DND-41 (cell line): ENCODE results near the gene RAMP1.

ENCODE experiments used
- ATAC-seq: fragments of 200-7000 bp; cut with Tn5 transposase; 3 replicates; pipeline ENCODE4 v1.9.1; 2021; ENCODE audit warnings: low read depth; ENCODE audit not compliant: insufficient read depth
- DNase-seq: peaks from one replicate; pipeline ENCODE4 v3.0.0-alpha.2; 2020
- H2AFZ ChIP-seq: 2 replicates; pipeline ENCODE4 v1.6.0; 2012; ENCODE audit warnings: low read depth, low read length
- H3K27ac ChIP-seq: 2 replicates; pipeline ENCODE4 v1.5.1; 2012; ENCODE audit warnings: low read length, inconsistent platforms
- H3K27me3 ChIP-seq: fragments of 200-600 bp; sonication (generic); 2 replicates; pipeline ENCODE4 v1.6.0; 2012; ENCODE audit warnings: low read length, mild to moderate bottlenecking, inconsistent platforms; ENCODE audit not compliant: insufficient read depth, poor library complexity
- H3K36me3 ChIP-seq: 2 replicates; pipeline ENCODE4 v1.5.1; 2012; ENCODE audit warnings: low read length, inconsistent platforms; ENCODE audit not compliant: insufficient read depth
- H3K4me1 ChIP-seq: 2 replicates; pipeline ENCODE4 v1.5.1; 2012; ENCODE audit warnings: mild to moderate bottlenecking, low read length; ENCODE audit not compliant: insufficient read depth
- H3K4me2 ChIP-seq: 2 replicates; pipeline ENCODE4 v1.6.0; 2012; ENCODE audit warnings: mild to moderate bottlenecking, moderate library complexity, low read length, inconsistent platforms; ENCODE audit not compliant: insufficient read depth
- H3K4me3 ChIP-seq, 2 experiments: fragments of 200-600 bp in 1 of 2; shearing (Covaris generic) in 1 of 2; 2 replicates each; pipeline ENCODE4 v1.5.1; 2012 to 2016; ENCODE audit warnings: inconsistent platforms in 2 of 2, low read length in 2 of 2, mild to moderate bottlenecking in 2 of 2, low read depth in 1 of 2, moderate library complexity in 1 of 2
- H3K79me2 ChIP-seq: 2 replicates; pipeline ENCODE4 v1.6.0; 2012; ENCODE audit warnings: low read length, inconsistent platforms; ENCODE audit not compliant: insufficient read depth
- H3K9ac ChIP-seq: 2 replicates; pipeline ENCODE4 v1.6.0; 2012; ENCODE audit warnings: low read depth, mild to moderate bottlenecking, inconsistent platforms, low read length, moderate library complexity
- H3K9me3 ChIP-seq: 2 replicates; pipeline ENCODE4 v1.5.1; 2012; ENCODE audit warnings: low read length, moderate library complexity, mild to moderate bottlenecking, inconsistent platforms; ENCODE audit not compliant: insufficient read depth, severe bottlenecking
- H4K20me1 ChIP-seq: 2 replicates; pipeline ENCODE4 v1.6.0; 2012; ENCODE audit warnings: low read length; ENCODE audit not compliant: insufficient read depth
- CTCF ChIP-seq: IDR thresholded peaks from 2 replicates; pipeline ENCODE4 v1.5.1; 2012; ENCODE audit warnings: borderline replicate concordance, low read length, moderate library complexity, mild to moderate bottlenecking; ENCODE audit not compliant: poor library complexity, severe bottlenecking; ENCODE audit errors: extremely low read depth
- EZH2 ChIP-seq: IDR thresholded peaks from 3 replicates; pipeline ENCODE4 v1.6.1; 2012; ENCODE audit warnings: borderline replicate concordance, low read depth, mild to moderate bottlenecking, moderate library complexity, low read length, inconsistent platforms; ENCODE audit not compliant: severe bottlenecking

The RAMP1 gene

GRCh38 chr2:237907144-237907543, 47.7 kb downstream of the RAMP1 start:
- Histone ChIP-seq H3K4me2 (no peak overlapping the region), H2AFZ (no peak overlapping the region), H3K9ac (no peak overlapping the region), H4K20me1 (no peaks in the 10 kb centered on the region), H3K36me3 (no peaks in the 10 kb centered on the region), H3K4me3 (no peak overlapping the region), H3K27ac (no peak overlapping the region), H3K79me2 (no peaks in the 10 kb centered on the region), H3K27me3 (no peaks in the 10 kb centered on the region), H3K9me3 (peaks cover 3% of the 10 kb centered on the region), H3K4me1 (peaks cover 12% of the 10 kb centered on the region; the same call in 1 of the 2 replicates)
- ATAC-seq (no peak), DNase-seq (no peak)
- TF ChIP-seq CTCF (no peak), EZH2 (no peak)

GRCh38 chr2:237909075-237909695, 49.8 kb downstream of the RAMP1 start:
- peaks cover 12% of the 10 kb centered on the region; the same call in 1 of the 2 replicates for H3K4me1 ChIP-seq
- H3K9me3 ChIP-seq: peaks cover 3% of the 10 kb centered on the region
- no peak overlapping the region for H3K4me2 ChIP-seq
- TF ChIP-seq EZH2: no peak
- TF ChIP-seq CTCF: no peak
- no peak for DNase-seq
- no peak overlapping the region for H3K9ac ChIP-seq
- H3K27ac ChIP-seq: no peak overlapping the region
- H3K36me3 ChIP-seq: no peaks in the 10 kb centered on the region
- no peak for ATAC-seq
- H3K27me3 ChIP-seq: no peaks in the 10 kb centered on the region
- H2AFZ ChIP-seq: no peak overlapping the region
- H3K79me2 ChIP-seq: no peaks in the 10 kb centered on the region
- H3K4me3 ChIP-seq: no peak overlapping the region
- no peaks in the 10 kb centered on the region for H4K20me1 ChIP-seq

GRCh38 chr2:237909801-237910475, 50.5 kb downstream of the RAMP1 start:
- Histone ChIP-seq H3K27ac (no peak overlapping the region), H3K36me3 (no peaks in the 10 kb centered on the region), H2AFZ (no peak overlapping the region), H3K4me3 (no peak overlapping the region), H3K4me2 (no peak overlapping the region), H4K20me1 (no peaks in the 10 kb centered on the region), H3K9ac (no peak overlapping the region), H3K4me1 (peaks cover 12% of the 10 kb centered on the region; the same call in 1 of the 2 replicates), H3K27me3 (no peaks in the 10 kb centered on the region), H3K79me2 (no peaks in the 10 kb centered on the region), H3K9me3 (peaks cover 3% of the 10 kb centered on the region)
- ATAC-seq (no peak), DNase-seq (no peak)
- TF ChIP-seq CTCF (no peak), EZH2 (no peak)
